H9 (cell line): ENCODE results near the gene MYO10. TPM values are rescaled to one million over a fixed set of nuclear protein-coding genes. Genes with fewer than 3 reads are reported as not detected.

Experiments
- DNase-seq: peaks from one replicate; pipeline ENCODE4 v3.0.0-alpha.2; 2017
- H2AFZ ChIP-seq: one replicate; pipeline ENCODE4 v1.6.1; 2013; ENCODE audit warnings: mild to moderate bottlenecking, low read length, control low read depth, moderate library complexity
- H2AK5ac ChIP-seq: 2 replicates; pipeline ENCODE4 v1.6.1; 2013; ENCODE audit warnings: low read length, control low read depth, mixed read lengths; ENCODE audit not compliant: insufficient read length
- H2BK120ac ChIP-seq: one replicate; pipeline ENCODE4 v1.6.1; 2013; ENCODE audit warnings: low read depth, mild to moderate bottlenecking, low read length, control low read depth, inconsistent platforms; ENCODE audit not compliant: poor library complexity, severe bottlenecking
- H2BK12ac ChIP-seq: 2 replicates; pipeline ENCODE4 v1.6.1; 2013; ENCODE audit warnings: low read length, control low read depth, mixed read lengths, low read depth; ENCODE audit not compliant: insufficient read length
- H2BK15ac ChIP-seq: 2 replicates; pipeline ENCODE4 v1.6.1; 2013; ENCODE audit warnings: low read depth, low read length, control low read depth
- H2BK20ac ChIP-seq: one replicate; pipeline ENCODE4 v1.6.1; 2013; ENCODE audit warnings: low read depth, mild to moderate bottlenecking, low read length, control low read depth, inconsistent platforms; ENCODE audit not compliant: poor library complexity, severe bottlenecking
- H2BK5ac ChIP-seq: 2 replicates; pipeline ENCODE4 v1.6.1; 2013; ENCODE audit warnings: low read length, control low read depth, mixed read lengths; ENCODE audit not compliant: insufficient read length
- H3K14ac ChIP-seq: 2 replicates; pipeline ENCODE4 v1.6.1; 2013; ENCODE audit warnings: low read length, control low read depth; ENCODE audit not compliant: insufficient read depth
- H3K18ac ChIP-seq: 2 replicates; pipeline ENCODE4 v1.6.1; 2013; ENCODE audit warnings: low read depth, mild to moderate bottlenecking, mixed read lengths, low read length, control low read depth; ENCODE audit not compliant: insufficient read length
- H3K23ac ChIP-seq: 2 replicates; pipeline ENCODE4 v1.6.1; 2013; ENCODE audit warnings: low read length, control low read depth, mixed read lengths, low read depth; ENCODE audit not compliant: insufficient read length
- H3K23me2 ChIP-seq: 2 replicates; pipeline ENCODE4 v1.6.1; 2013; ENCODE audit warnings: low read depth, mild to moderate bottlenecking, mixed read lengths, low read length, control low read depth; ENCODE audit not compliant: insufficient read length, poor library complexity, severe bottlenecking
- H3K27ac ChIP-seq: 2 replicates; pipeline ENCODE4 v1.5.1; 2013; ENCODE audit warnings: low read length, control low read depth, mixed read lengths, low read depth; ENCODE audit not compliant: insufficient read length
- H3K27me3 ChIP-seq: 2 replicates; pipeline ENCODE4 v1.6.1; 2013; ENCODE audit warnings: low read length, control low read depth, inconsistent platforms; ENCODE audit not compliant: insufficient read depth
- H3K4ac ChIP-seq: 2 replicates; pipeline ENCODE4 v1.6.1; 2013; ENCODE audit warnings: low read depth, mild to moderate bottlenecking, control low read depth, inconsistent platforms, low read length, moderate library complexity
- H3K4me1 ChIP-seq: 2 replicates; pipeline ENCODE4 v1.6.1; 2013; ENCODE audit warnings: low read length, control low read depth, inconsistent platforms; ENCODE audit not compliant: insufficient read depth
- H3K4me2 ChIP-seq: 2 replicates; pipeline ENCODE4 v1.6.1; 2013; ENCODE audit warnings: low read length, control low read depth, mixed read lengths; ENCODE audit not compliant: insufficient read length, insufficient read depth
- H3K56ac ChIP-seq: 2 replicates; pipeline ENCODE4 v1.6.1; 2013; ENCODE audit warnings: low read depth, mild to moderate bottlenecking, mixed read lengths, low read length, control low read depth; ENCODE audit not compliant: insufficient read length
- H3K79me1 ChIP-seq: 2 replicates; pipeline ENCODE4 v1.6.1; 2013; ENCODE audit warnings: low read depth, mild to moderate bottlenecking, moderate library complexity, low read length, control low read depth, inconsistent platforms; ENCODE audit not compliant: insufficient read depth, poor library complexity, severe bottlenecking
- H3K79me2 ChIP-seq: 2 replicates; pipeline ENCODE4 v1.6.1; 2013; ENCODE audit warnings: low read length, control low read depth, inconsistent platforms; ENCODE audit not compliant: insufficient read depth
- H3K9ac ChIP-seq: 2 replicates; pipeline ENCODE4 v1.6.1; 2013; ENCODE audit warnings: low read length, control low read depth, mixed read lengths; ENCODE audit not compliant: insufficient read length; ENCODE audit errors: extremely low read depth
- H3K9me3 ChIP-seq: one replicate; pipeline ENCODE4 v1.6.1; 2013; ENCODE audit warnings: low read depth, low read length, inconsistent platforms; ENCODE audit not compliant: control insufficient read depth
- H3T11ph ChIP-seq: one replicate; pipeline ENCODE4 v1.6.1; 2013; ENCODE audit warnings: mild to moderate bottlenecking, low read length, control low read depth, inconsistent platforms
- H4K20me1 ChIP-seq: one replicate; pipeline ENCODE4 v1.6.1; 2013; ENCODE audit not compliant: control insufficient read depth, insufficient read length, insufficient read depth
- H4K5ac ChIP-seq: 2 replicates; pipeline ENCODE4 v1.6.1; 2013; ENCODE audit warnings: low read depth, mild to moderate bottlenecking, mixed read lengths, low read length, control low read depth; ENCODE audit not compliant: insufficient read length
- H4K8ac ChIP-seq: replicated peaks from 2 replicates; pipeline ENCODE4 v1.6.1; 2013; ENCODE audit warnings: low read length, control low read depth, mixed read lengths, low read depth; ENCODE audit not compliant: insufficient read length
- H4K91ac ChIP-seq: 2 replicates; pipeline ENCODE4 v1.6.1; 2013; ENCODE audit warnings: low read depth, mild to moderate bottlenecking, moderate library complexity, mixed read lengths, low read length, control low read depth; ENCODE audit not compliant: insufficient read length
- H3K27ac Mint-ChIP-seq, 3 experiments: 2 replicates in 2 of 3; 3 replicates in 1 of 3; pipeline ENCODE4 v1.8.0; 2020 to 2021; ENCODE audit warnings: mixed read lengths in 3 of 3, mild to moderate bottlenecking in 1 of 3, moderate library complexity in 1 of 3
- H3K27me3 Mint-ChIP-seq: 2 replicates; pipeline ENCODE4 v1.8.0; 2021; ENCODE audit warnings: low read depth, mild to moderate bottlenecking, moderate library complexity, mixed read lengths
- H3K36me3 Mint-ChIP-seq, 3 experiments: 2 replicates in 2 of 3; 3 replicates in 1 of 3; pipeline ENCODE4 v1.8.0; 2020 to 2021; ENCODE audit warnings: low read depth in 3 of 3, mixed read lengths in 3 of 3; ENCODE audit not compliant: insufficient read depth in 1 of 3
- H3K4me1 Mint-ChIP-seq, 2 experiments: 2 replicates each; pipeline ENCODE4 v1.8.0; 2020; ENCODE audit warnings: mixed read lengths in 2 of 2
- H3K4me3 Mint-ChIP-seq, 2 experiments: 2 replicates in 1 of 2; 3 replicates in 1 of 2; pipeline ENCODE4 v1.8.0; 2020 to 2021; ENCODE audit warnings: mild to moderate bottlenecking in 2 of 2, mixed read lengths in 2 of 2, moderate library complexity in 1 of 2
- H3K9me3 Mint-ChIP-seq, 2 experiments: 2 replicates in 1 of 2; 3 replicates in 1 of 2; pipeline ENCODE4 v1.8.0; 2020; ENCODE audit warnings: mild to moderate bottlenecking in 2 of 2, mixed read lengths in 2 of 2, moderate library complexity in 1 of 2
- whole genome bisulfite sequencing: extraction: QIAGEN DNeasy Blood & Tissue Kit; methylation state at CpG from one replicate; pipeline ENCODE4 v1.1.7; 2013; ENCODE audit warnings: missing lambda C conversion rate, low lambda C conversion rate, mixed read lengths; ENCODE audit not compliant: insufficient read length; ENCODE audit errors: extremely low coverage; 5-methylcytosine and 5-hydroxymethylcytosine counted together
- total RNA-seq: library from RNA; stranded (reverse); gene quantifications from 2 replicates; pipeline ENCODE4 v1.2.1, GENCODE V29; 2021
- TF ChIP-seq, protein P1 (sequence below): fragments of 200-600 bp; sonication (generic); conservative IDR thresholded peaks from 3 replicates; pipeline ENCODE4 v1.8.0; 2021; ENCODE audit warnings: antibody characterized with exemption, mild to moderate bottlenecking

MYO10 gene
- total RNA-seq, 1 experiment from 2014 or later = 127 TPM

DNA sequence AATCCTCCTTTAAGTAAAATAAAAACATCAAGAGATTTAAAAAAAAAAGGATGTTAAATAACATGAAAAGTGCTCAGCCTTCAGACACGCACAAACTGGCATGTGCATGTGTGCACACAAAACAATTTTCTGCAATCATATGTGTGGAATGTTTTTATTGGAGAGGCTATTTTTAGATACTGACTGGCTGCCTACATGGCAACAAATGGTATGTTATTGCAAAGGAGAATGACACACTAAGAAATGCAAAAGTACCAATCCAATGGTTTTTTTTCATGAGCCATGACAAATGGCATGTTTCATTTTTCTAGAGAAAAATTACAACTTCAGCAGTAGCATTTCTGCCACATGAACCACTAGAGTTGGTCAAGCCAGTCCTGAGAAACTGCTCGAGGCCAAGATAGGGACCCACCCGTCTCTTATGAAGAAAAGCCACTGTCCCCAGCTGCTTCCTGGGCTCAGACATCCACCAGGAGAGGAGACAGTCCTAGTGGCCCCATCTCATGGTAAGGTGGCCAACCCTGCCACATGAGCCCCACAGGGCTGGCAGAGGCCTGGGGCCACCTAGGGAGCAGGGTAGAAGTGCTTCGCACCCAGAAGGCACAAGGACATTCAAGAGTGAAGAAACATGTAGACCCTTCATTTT lies 116.4 kb downstream of the MYO10 start:
- no peak overlapping the region for H3T11ph ChIP-seq
- H3K27ac ChIP-seq = no peak overlapping the region
- H2BK5ac ChIP-seq = no peak overlapping the region
- no peaks in the 10 kb centered on the region for H3K27me3 ChIP-seq
- H3K27ac Mint-ChIP-seq = no peak overlapping the region; a peak in 1 of 7 replicates
- no peaks in the 10 kb centered on the region for H3K79me1 ChIP-seq
- no peak overlapping the region for H3K14ac ChIP-seq
- H3K9ac ChIP-seq = no peak overlapping the region
- H3K4me1 Mint-ChIP-seq = no peaks in the 10 kb centered on the region
- no peak overlapping the region for H2BK12ac ChIP-seq
- H2AFZ ChIP-seq = no peak overlapping the region
- TF ChIP-seq, protein P1, sequence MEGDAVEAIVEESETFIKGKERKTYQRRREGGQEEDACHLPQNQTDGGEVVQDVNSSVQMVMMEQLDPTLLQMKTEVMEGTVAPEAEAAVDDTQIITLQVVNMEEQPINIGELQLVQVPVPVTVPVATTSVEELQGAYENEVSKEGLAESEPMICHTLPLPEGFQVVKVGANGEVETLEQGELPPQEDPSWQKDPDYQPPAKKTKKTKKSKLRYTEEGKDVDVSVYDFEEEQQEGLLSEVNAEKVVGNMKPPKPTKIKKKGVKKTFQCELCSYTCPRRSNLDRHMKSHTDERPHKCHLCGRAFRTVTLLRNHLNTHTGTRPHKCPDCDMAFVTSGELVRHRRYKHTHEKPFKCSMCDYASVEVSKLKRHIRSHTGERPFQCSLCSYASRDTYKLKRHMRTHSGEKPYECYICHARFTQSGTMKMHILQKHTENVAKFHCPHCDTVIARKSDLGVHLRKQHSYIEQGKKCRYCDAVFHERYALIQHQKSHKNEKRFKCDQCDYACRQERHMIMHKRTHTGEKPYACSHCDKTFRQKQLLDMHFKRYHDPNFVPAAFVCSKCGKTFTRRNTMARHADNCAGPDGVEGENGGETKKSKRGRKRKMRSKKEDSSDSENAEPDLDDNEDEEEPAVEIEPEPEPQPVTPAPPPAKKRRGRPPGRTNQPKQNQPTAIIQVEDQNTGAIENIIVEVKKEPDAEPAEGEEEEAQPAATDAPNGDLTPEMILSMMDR = no peak
- no peak overlapping the region for H3K4me3 Mint-ChIP-seq
- H3K4me2 ChIP-seq = no peak overlapping the region
- no peak overlapping the region for H4K8ac ChIP-seq
- no peaks in the 10 kb centered on the region for H4K20me1 ChIP-seq
- H3K23ac ChIP-seq = no peak overlapping the region
- no peak overlapping the region for H2BK120ac ChIP-seq
- H3K79me2 ChIP-seq = no peaks in the 10 kb centered on the region
- H3K36me3 Mint-ChIP-seq = peaks cover 0 to under 1% (median 0%) of the 10 kb centered on the region in 3 experiments; a peak in 2 of 7 replicates
- H3K4me1 ChIP-seq = no peaks in the 10 kb centered on the region
- H2BK15ac ChIP-seq = no peak overlapping the region
- H3K56ac ChIP-seq = no peak overlapping the region
- no peak overlapping the region for H4K5ac ChIP-seq
- H3K23me2 ChIP-seq = no peaks in the 10 kb centered on the region
- no peak overlapping the region for H3K4ac ChIP-seq
- H3K9me3 ChIP-seq = no peaks in the 10 kb centered on the region
- no peak overlapping the region for H2BK20ac ChIP-seq
- H3K18ac ChIP-seq = no peak overlapping the region
- H4K91ac ChIP-seq = no peak overlapping the region
- no peaks in the 10 kb centered on the region for H3K27me3 Mint-ChIP-seq
- DNase-seq = no peak
- no CpG with 5 or more reads among the region's 4 CpGs for WGBS
- no peaks in the 10 kb centered on the region for H3K9me3 Mint-ChIP-seq
- H2AK5ac ChIP-seq = no peak overlapping the region
